Bladder microvascular endothelial cell (primary cell): ENCODE data around the gene COPS7B. TPM values are rescaled to one million over a fixed set of nuclear protein-coding genes. Genes with fewer than 3 reads are reported as not detected.

ENCODE experiments used
- total RNA-seq: library from RNA; depleted of rRNA; stranded (reverse); fragments of >200 nt; gene quantifications from 2 replicates; pipeline ENCODE4 v1.2.3, GENCODE V29; 2014

Gene COPS7B
- 8.3 and 26.3 TPM in 2 replicates for total RNA-seq

GRCh38 chr2:231786177-231786916, at the start of gene COPS7B:
TSS of gene COPS7B (plus strand) at chr2:231786445. CDS start at chr2:231788571, 2,126 bp downstream.

GRCh38 chr2:231780909-231781797, 5.1 kb upstream of the COPS7B start, which contains the start of gene PDE6D:
TSS of gene PDE6D (minus strand) at chr2:231781282. CDS start at chr2:231781114, 168 bp downstream.

Other genes starting within 250 kb of the COPS7B start
- gene TEX44, start 193.6 kb upstream of the COPS7B start, total RNA-seq: not detected in 2 replicates
- 903 and 1,986 TPM in 2 replicates for gene PTMA, start 77.9 kb upstream of the COPS7B start, total RNA-seq
- 16.4 and 21.0 TPM in 2 replicates for gene PDE6D, start 5.2 kb upstream of the COPS7B start, total RNA-seq
- gene NPPC, start 140.0 kb downstream of the COPS7B start, total RNA-seq: 0.16 TPM in 1 of 2 replicates, not detected in the other
- gene DIS3L2, start 175.3 kb downstream of the COPS7B start, total RNA-seq: 14.2 and 20.6 TPM in 2 replicates